Measurements from ENCODE around the gene TNIP3.

GRCh38 chr4:121118344-121118743 is 45.8 kb downstream of the TNIP3 start:
- no peak for TF ChIP-seq POLR2A (IDR thresholded peaks at IDR 0.05)
- no peak for TF ChIP-seq CTCF (IDR thresholded peaks at IDR 0.05)
